PFSK-1 (cell line): ENCODE results near the gene MAGI2.

Experiments
- FOXP2 ChIP-seq: optimal IDR thresholded peaks from 2 replicates; pipeline ENCODE3; 2011; ENCODE audit warnings: borderline replicate concordance, control low read depth, inconsistent platforms; ENCODE audit not compliant: insufficient read depth; ENCODE audit errors: extremely low read length, extremely low read depth
- POLR2AphosphoS5 ChIP-seq: IDR thresholded peaks from 2 replicates; pipeline ENCODE4 v1.6.1; 2012; ENCODE audit warnings: low read depth, mild to moderate bottlenecking, control low read depth, low read length, moderate library complexity
- REST ChIP-seq, 2 experiments: IDR thresholded peaks; 2 replicates each; pipeline versions ENCODE4 v1.6.1 to v1.8.0; 2011 to 2012; ENCODE audit warnings: low read depth in 2 of 2, low read length in 2 of 2, control low read depth in 1 of 2, inconsistent platforms in 1 of 2, mild to moderate bottlenecking in 1 of 2, moderate library complexity in 1 of 2; ENCODE audit not compliant: insufficient read depth in 1 of 2
- SIN3A ChIP-seq: IDR thresholded peaks from 2 replicates; pipeline ENCODE4 v1.6.1; 2012; ENCODE audit warnings: mild to moderate bottlenecking, low read length, moderate library complexity, borderline replicate concordance; ENCODE audit not compliant: insufficient read depth
- TAF1 ChIP-seq: IDR thresholded peaks from 2 replicates; pipeline ENCODE4 v1.6.1; 2012; ENCODE audit warnings: low read length, control low read depth, borderline replicate concordance; ENCODE audit not compliant: insufficient read depth

MAGI2 gene

DNA sequence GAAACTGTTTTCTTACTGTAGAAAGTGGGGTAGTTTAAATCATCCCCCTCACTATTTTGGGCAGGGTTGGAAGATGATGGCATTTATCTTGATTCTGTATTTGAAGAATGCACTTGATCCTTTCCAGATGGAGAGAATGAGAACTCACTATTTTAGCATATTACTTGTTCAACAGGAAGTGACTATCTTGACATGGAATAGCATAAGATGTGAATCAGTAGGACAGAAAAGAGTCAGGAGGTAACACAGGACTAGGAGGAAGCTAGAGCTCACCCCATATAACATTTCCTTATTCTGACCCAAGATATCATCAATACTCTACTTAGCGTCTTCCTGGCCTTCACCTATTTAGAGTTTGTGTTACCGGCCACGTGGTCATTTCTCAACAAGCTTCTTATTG lies 1254.7 kb downstream of the MAGI2 start:
- TF ChIP-seq REST (IDR thresholded peaks at IDR 0.05; ENCODE audit: insufficient read depth in 1 of 2, low read depth in 2 of 2, low read length in 2 of 2) (no peak), POLR2AphosphoS5 (no peak), FOXP2 (no peak), SIN3A (no peak), TAF1 (no peak)

DNA sequence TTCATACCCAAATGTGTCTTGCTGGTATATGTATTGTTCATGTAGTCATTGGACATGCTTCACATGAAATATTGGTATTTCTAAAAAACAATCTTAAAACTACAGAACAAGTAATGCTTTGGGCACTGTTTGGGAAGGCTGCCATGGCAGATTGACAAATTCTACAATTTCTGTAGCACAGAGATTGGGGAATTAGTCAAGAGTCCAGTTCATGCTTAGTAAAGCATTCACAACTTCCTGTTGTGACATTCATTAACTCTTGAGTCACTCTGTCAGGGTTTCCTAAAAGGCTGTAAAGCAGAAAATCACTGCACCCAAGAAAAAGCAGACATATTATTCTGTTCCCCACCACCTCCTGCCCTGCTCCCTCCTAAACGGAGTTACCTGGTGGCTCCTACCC lies 1256.0 kb downstream of the MAGI2 start:
- no peak for TF ChIP-seq POLR2AphosphoS5

DNA sequence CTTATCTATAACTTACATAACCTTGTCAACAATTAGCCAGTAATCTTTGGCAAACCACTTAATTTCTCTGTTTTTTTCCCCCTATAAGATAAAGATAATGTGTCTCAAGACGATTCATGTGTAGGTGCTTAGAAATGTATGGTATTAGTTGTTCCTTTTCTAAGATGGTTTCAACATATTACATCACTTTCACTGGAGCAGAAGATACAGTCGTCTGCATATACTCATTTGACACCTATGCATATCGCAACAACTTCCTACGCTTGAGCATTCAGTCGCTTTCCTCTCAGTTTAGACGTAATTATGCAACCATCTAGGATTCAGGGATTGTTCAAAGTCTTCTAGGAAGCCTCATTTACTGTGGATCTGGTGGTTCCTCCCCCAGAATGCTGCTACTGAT lies 1258.2 kb downstream of the MAGI2 start:
- TF ChIP-seq FOXP2 (no peak), TAF1 (no peak), SIN3A (no peak), POLR2AphosphoS5 (no peak), REST (IDR thresholded peaks at IDR 0.05; ENCODE audit: insufficient read depth in 1 of 2, low read depth in 2 of 2, low read length in 2 of 2) (no peak)

- TF ChIP-seq REST (IDR thresholded peaks at IDR 0.05; ENCODE audit: insufficient read depth in 1 of 2, low read depth in 2 of 2, low read length in 2 of 2) (no peak), FOXP2 (no peak), POLR2AphosphoS5 (no peak), TAF1 (no peak), SIN3A (no peak)
These were observed 1258.9 kb downstream of the MAGI2 start for GRCh38 chr7:78194611-78195010.

DNA sequence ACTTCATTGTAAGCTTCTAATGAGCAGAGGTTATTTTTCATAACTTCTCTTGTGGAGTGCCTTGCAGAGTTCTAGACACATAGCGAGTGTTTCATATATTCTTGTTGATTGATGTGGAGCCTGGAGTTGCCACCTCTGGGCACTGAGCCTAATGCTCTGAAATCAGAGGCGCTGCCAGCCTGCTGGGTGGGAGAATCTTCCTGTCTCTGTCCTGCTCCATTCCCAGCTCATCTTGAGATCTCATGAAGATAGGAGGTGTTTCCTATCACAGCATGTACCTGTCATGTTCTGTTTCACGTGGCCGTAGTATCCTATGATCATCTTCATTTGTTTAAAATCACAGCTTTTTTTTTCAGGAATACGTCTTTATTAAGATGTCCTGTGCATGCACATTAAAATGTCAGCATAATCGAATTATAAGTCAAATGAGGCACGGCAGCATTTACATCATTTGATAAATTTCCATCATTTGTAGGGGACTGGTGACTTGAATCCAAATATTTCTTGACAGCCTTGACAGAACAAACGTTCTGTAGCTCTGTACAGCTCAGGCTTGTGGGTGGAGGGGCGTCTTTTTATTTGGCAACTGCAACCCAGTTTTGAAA lies 1261.9 kb downstream of the MAGI2 start:
- TF ChIP-seq FOXP2 (no peak), SIN3A (no peak), TAF1 (no peak), POLR2AphosphoS5 (no peak), REST (IDR thresholded peaks at IDR 0.05; ENCODE audit: insufficient read depth in 1 of 2, low read depth in 2 of 2, low read length in 2 of 2) (no peak)

GRCh38 chr7:78189762-78190161 lies 1263.7 kb downstream of the MAGI2 start:
- no peak for TF ChIP-seq FOXP2
- no peak for TF ChIP-seq TAF1
- no peak for TF ChIP-seq REST (IDR thresholded peaks at IDR 0.05; ENCODE audit: insufficient read depth in 1 of 2, low read depth in 2 of 2, low read length in 2 of 2)
- no peak for TF ChIP-seq POLR2AphosphoS5
- TF ChIP-seq SIN3A = no peak
